GM19468 (cell line): ENCODE measurements around the gene DPH5.
"Not testable (repeated sequence)": the region's sequence is repeated elsewhere in the genome, so short reads cannot be mapped to it uniquely, and the experiment has no call there.

ENCODE experiments used
- ATAC-seq: cut with Tn5 transposase; IDR thresholded peaks from one replicate; pipeline ENCODE4 v1.9.1; 2021; ENCODE audit warnings: mild to moderate bottlenecking, moderate library complexity, moderate number of reproducible peaks; ENCODE audit not compliant: unreplicated experiment; ENCODE audit errors: extremely low read depth

Gene DPH5

DNA sequence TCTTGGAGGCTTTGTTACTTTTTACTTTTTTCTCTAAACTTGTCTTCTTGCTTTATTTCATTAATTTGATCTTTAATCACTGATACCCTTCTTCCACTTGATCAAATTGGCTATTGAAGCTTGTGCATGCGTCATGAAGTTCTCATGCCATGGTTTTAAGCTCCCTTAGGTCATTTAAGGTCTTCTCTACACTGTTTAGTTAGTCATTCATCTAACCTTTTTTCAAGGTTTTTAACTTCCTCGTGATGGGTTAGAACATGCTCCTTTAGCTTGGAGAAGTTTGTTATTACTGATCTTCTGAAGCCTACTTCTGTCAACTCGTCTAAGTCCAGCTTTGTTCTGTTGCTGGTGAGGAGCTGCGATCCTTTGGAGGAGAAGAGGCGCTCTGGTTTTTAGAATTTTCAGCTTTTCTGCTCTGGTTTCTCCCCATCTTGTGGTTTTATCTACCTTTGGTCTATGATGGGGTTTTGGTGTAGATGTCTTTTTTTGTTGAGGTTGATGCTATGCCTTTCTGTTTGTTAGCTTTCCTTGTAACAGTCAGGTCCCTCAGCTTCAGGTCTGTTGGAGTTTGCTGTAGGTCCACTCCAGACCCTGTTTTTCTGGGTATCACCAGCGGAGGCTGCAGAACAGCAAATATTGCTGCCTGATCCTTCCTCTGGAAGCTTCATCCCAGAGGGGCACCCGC lies 76.7 kb downstream of the DPH5 start:
- ATAC-seq: not testable (repeated sequence)

DNA sequence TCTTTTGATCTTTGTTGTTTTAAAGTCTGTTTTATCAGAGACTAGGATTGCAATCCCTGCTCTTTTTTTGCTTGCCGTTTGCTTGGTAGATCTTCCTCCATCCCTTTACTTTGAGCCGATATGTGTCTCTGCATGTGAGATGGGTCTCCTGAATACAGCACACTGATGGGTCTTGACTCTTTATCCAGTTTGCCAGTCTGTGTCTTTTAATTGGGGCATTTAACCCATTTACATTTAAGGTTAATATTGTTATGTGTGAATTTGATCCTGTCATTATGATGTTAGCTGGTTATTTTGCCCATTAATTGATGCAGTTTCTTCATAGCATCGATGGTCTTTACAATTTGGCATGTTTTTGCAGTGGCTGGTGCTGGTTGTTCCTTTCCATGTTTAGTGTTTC lies 77.8 kb downstream of the DPH5 start:
- not testable (repeated sequence) for ATAC-seq

DNA sequence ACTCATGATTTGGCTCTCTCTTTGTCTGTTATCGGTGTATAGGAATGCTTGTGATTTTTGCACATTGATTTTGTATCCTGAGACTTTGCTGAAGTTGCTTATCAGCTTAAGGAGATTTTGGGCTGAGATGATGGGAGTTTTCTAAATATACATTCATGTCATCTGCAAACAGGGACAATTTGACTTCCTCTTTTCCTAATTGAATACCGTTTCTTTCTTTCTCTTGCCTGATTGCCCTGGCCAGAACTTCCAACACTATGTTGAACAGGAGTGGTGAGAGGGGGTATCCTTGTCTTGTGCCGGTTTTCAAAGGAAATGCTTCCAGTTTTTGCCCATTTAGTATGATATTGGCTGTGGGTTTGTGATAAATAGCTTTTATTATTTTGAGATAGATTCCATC lies 79.5 kb downstream of the DPH5 start:
- not testable (repeated sequence) for ATAC-seq

DNA sequence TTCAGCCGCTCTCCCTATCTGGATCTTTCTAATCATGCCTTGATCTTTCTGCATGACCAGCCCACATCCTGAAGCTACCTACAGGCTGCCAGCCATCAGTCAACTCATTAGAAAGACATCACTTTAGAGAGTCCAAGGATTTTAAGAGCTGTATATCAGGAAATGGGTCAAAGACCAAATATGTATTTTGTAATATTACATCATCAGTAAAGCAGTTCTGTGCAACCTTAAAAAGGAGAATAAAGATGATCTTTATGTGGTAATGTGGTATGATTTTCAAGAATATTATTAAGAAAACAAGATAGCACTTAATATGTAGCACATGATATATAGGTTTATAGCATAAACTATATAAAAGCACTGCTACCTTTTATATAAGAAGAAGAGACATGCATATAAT lies 82.1 kb downstream of the DPH5 start:
- no peak for ATAC-seq

DNA sequence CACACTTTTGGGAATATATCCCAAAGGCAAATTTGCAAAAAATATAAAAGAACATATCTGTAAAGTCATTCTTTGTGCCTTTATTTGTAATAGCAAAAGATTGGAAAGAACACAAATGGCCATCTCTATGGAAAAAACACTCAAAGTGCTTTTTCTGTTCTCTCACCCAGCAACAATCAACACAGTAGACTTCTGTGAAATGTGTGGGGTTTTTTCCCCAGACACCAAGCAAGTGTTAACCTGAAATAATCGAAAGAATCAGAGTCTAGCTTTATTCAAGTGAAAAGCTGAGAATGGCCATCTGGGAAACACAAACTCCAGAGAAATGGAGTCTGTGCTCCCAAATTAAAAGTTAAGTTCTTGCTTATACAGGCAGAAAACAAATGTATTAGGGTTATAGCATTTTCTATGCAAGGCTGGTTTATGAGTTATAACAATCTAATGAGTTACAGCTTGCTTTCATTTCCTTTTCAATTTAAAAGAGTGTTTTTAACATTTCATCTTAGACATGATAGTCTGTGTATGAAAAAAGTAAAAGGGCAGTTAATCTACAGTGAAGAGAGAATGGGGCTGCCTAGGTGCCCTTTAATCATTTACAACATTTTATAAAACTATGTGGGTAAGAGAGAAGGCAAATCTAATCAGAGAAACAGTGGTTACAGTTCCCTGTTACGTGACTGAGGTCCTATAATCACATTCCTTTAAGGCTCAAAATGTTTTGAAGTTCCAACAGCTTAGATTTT lies 83.1 kb downstream of the DPH5 start:
- ATAC-seq: no peak

DNA sequence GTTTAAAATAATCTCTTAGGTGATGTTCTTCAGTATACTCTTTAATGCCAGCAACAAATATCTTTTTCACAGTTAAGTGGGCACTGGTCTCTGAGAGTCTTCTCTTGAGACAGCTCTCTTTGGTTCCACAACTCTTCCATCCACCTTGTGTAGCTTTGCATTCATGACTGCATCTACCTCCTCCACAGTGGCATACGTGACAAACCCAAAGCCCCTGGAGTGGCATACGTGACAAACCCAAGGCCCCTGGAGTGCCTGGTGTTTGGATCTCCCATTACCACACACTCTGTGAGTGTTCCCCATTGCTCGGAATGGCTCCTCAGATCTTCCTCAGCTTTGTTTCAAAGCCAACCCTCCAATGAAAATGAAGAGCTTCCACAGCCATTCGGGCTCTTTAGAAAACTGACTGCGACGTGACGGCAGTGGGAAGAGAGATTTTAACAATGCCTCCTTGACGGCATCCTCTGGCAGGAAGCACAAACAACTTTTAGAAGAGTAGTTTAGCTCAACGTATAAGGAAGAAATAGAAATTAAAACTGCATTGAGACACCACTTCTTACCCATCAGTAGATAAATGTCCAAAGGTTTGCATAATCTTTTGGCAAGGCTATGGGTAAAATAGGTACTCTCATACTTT lies 83.9 kb downstream of the DPH5 start:
- ATAC-seq: no peak

DNA sequence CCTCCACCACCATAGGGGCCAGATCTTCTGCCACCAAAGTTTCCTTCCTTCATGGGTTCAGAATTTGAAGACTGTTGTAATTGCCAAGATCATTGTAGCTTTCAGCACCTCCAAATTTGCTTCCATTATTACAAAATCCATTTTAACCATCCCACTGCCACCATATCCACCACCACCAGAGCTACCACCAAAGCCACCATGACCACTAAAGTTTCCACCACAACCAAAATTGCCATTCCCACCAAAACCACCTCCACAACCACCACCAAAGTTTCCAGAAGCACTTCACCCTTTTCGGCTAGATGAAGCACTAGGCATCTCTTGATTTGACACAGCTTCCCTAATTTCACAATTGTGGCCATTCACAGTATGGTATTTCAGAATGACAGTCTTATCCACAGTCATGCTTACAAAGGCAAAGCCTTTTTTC lies 84.5 kb downstream of the DPH5 start:
- ATAC-seq: no peak
